GM19193 (cell line): Measurements from ENCODE around the gene ASCL1.

ENCODE experiments used
- POLR2A ChIP-seq: IDR thresholded peaks from 4 replicates; pipeline ENCODE4 v1.6.1; 2011; ENCODE audit not compliant: insufficient read depth, insufficient read length; ENCODE audit errors: extremely low read depth

The ASCL1 gene

GRCh38 chr12:102990419-102990818 is 32.9 kb downstream of the ASCL1 start:
- no peak for TF ChIP-seq POLR2A

- no peak for TF ChIP-seq POLR2A
These were observed 34.8 kb downstream of the ASCL1 start for GRCh38 chr12:102992297-102992696.

- no peak for TF ChIP-seq POLR2A
These were observed 35.2 kb downstream of the ASCL1 start for GRCh38 chr12:102992720-102993119.

- no peak for TF ChIP-seq POLR2A
These were observed 36.1 kb downstream of the ASCL1 start for GRCh38 chr12:102993537-102993936.

GRCh38 chr12:102995372-102995771 is 37.9 kb downstream of the ASCL1 start:
- TF ChIP-seq POLR2A, result no peak
